Measurements from ENCODE around the gene LILRB3. TPM values are rescaled to one million over a fixed set of nuclear protein-coding genes. Genes with fewer than 3 reads are reported as not detected.
"Not testable (repeated sequence)": the region's sequence is repeated elsewhere in the genome, so short reads cannot be mapped to it uniquely, and the experiment has no call there.

LILRB3 gene
- total and polyA plus RNA-seq, 2 of the 4 experiments (the other 2 are of a cell fraction), result not detected

DNA sequence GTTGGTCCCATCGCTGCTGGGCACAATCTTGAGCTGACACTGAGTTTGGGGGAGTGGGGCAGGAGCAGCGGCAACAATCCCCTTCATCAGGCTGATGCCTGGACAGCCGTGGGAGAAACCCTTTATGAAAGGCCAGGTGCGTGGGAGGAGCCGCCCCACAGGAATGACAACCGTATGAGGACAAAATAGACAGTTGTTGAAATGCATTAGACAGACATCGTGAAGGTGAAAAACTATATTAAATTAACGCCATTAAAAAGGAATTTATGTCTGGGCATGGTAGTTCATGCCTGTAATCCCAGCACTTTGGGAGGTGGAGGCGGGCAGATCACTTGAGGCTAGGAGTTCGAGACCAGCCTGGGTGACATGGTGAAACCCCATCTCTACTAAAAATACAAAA, 1.8 kb upstream of the LILRB3 start:
- BruUV-seq (replicated peaks); H3K36me3 ChIP-seq (ENCODE audit: control insufficient read depth, insufficient read depth, low read length); H2AK5ac ChIP-seq (ENCODE audit: low read depth, low read length); H2AK9ac ChIP-seq (replicated peaks; ENCODE audit: low read depth, low read length, poor library complexity); H3K4me2 ChIP-seq (ENCODE audit: low read depth, low read length); H3K4me1 ChIP-seq (ENCODE audit: control insufficient read depth, insufficient read depth, low read length); H3K14ac ChIP-seq (replicated peaks; ENCODE audit: low read depth, low read length); H3K27ac ChIP-seq (ENCODE audit: insufficient read depth, low read length); H3K4ac ChIP-seq (ENCODE audit: low read depth, low read length); dilution Hi-C loops (cut with HindIII; ENCODE audit: low sequenced_read_pairs, unreplicated experiment); H3K56ac ChIP-seq (ENCODE audit: extremely low read depth, insufficient read depth, low read length); H3K27me3 ChIP-seq (ENCODE audit: control insufficient read depth, insufficient read depth, low read length); H2BK20ac ChIP-seq (ENCODE audit: low read depth, low read length); ATAC-seq (ENCODE audit: low read depth); DNase-seq; H3K9me3 ChIP-seq (ENCODE audit: control insufficient read depth, insufficient read depth, low read length); H4K8ac ChIP-seq (ENCODE audit: low read depth in 2 of 2, low read length in 2 of 2); H3K18ac ChIP-seq (ENCODE audit: low read depth, low read length); intact Hi-C loops (cut with micrococcal nuclease); H2BK15ac ChIP-seq (ENCODE audit: low read depth, low read length); H4K91ac ChIP-seq (ENCODE audit: insufficient read depth, low read depth, low read length); H4K20me1 ChIP-seq (ENCODE audit: insufficient read depth, low read length); H2BK5ac ChIP-seq (ENCODE audit: low read depth, low read length, poor library complexity, severe bottlenecking); H2BK120ac ChIP-seq (ENCODE audit: low read depth, low read length); in situ Hi-C loops (cut with MboI; ENCODE audit: low sequenced_read_pairs); H3K9ac ChIP-seq (ENCODE audit: low read depth, low read length); H2AFZ ChIP-seq (replicated peaks; ENCODE audit: low read length, poor library complexity); H3K79me1 ChIP-seq (ENCODE audit: low read depth in 1 of 2, low read length in 2 of 2); H4K5ac ChIP-seq (ENCODE audit: low read depth, low read length); CTCF ChIA-PET; H3K4me3 ChIP-seq (ENCODE audit: insufficient read depth, low read depth, low read length); H3K23ac ChIP-seq (ENCODE audit: low read depth, low read length); H3K9me1 ChIP-seq (ENCODE audit: insufficient read depth, low read length): not testable (repeated sequence)
- POLR2A ChIA-PET (ENCODE audit: unreplicated experiment), result interaction anchor here (0.7 kb wide), 1 partner anchor 21 kb away, joined by 4 read pairs; no protein-coding TSS in a partner anchor
- WGBS, 2 experiments (ENCODE audit: extremely low coverage in 2 of 2, insufficient read length in 1 of 2), result 84% methylated on average over 4 of the region's 10 CpGs; no CpG with 5 or more reads in 1 of the 2 experiments

DNA sequence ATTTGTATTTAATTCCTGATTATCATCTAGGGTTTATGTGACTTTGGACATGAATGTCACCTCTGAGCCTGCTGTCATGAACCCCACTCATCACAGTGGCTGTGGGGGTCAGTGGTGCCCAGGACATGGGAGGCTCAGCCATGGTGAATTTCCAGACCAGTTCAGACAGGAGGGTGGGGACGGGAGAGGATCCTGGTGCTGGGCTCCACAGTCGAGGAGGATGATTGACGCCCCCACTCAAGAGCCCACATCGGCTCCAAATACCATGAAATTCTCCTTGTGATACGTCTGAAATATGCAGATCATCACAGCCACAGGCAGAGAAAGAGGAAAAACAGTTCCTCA, 1.1 kb upstream of the LILRB3 start:
- H3K4me1 ChIP-seq (ENCODE audit: control insufficient read depth, insufficient read depth, low read length); H2AFZ ChIP-seq (replicated peaks; ENCODE audit: low read length, poor library complexity); in situ Hi-C loops (cut with MboI; ENCODE audit: low sequenced_read_pairs); H3K14ac ChIP-seq (replicated peaks; ENCODE audit: low read depth, low read length); H4K8ac ChIP-seq (ENCODE audit: low read depth in 2 of 2, low read length in 2 of 2); DNase-seq; ATAC-seq (ENCODE audit: low read depth); H4K5ac ChIP-seq (ENCODE audit: low read depth, low read length); H2AK9ac ChIP-seq (replicated peaks; ENCODE audit: low read depth, low read length, poor library complexity); H3K9me3 ChIP-seq (ENCODE audit: control insufficient read depth, insufficient read depth, low read length); intact Hi-C loops (cut with micrococcal nuclease); H3K9ac ChIP-seq (ENCODE audit: low read depth, low read length); H3K4me3 ChIP-seq (ENCODE audit: insufficient read depth, low read depth, low read length); H2BK5ac ChIP-seq (ENCODE audit: low read depth, low read length, poor library complexity, severe bottlenecking); H2BK20ac ChIP-seq (ENCODE audit: low read depth, low read length); H2BK15ac ChIP-seq (ENCODE audit: low read depth, low read length); dilution Hi-C loops (cut with HindIII; ENCODE audit: low sequenced_read_pairs, unreplicated experiment); H3K4ac ChIP-seq (ENCODE audit: low read depth, low read length); H3K79me1 ChIP-seq (ENCODE audit: low read depth in 1 of 2, low read length in 2 of 2); H2AK5ac ChIP-seq (ENCODE audit: low read depth, low read length); H4K91ac ChIP-seq (ENCODE audit: insufficient read depth, low read depth, low read length); H4K20me1 ChIP-seq (ENCODE audit: insufficient read depth, low read length); H3K4me2 ChIP-seq (ENCODE audit: low read depth, low read length); H3K27me3 ChIP-seq (ENCODE audit: control insufficient read depth, insufficient read depth, low read length); H3K23ac ChIP-seq (ENCODE audit: low read depth, low read length); POLR2A ChIA-PET (ENCODE audit: unreplicated experiment); H3K9me1 ChIP-seq (ENCODE audit: insufficient read depth, low read length); H3K27ac ChIP-seq (ENCODE audit: insufficient read depth, low read length); H3K56ac ChIP-seq (ENCODE audit: extremely low read depth, insufficient read depth, low read length); H2BK120ac ChIP-seq (ENCODE audit: low read depth, low read length); H3K36me3 ChIP-seq (ENCODE audit: control insufficient read depth, insufficient read depth, low read length); H3K18ac ChIP-seq (ENCODE audit: low read depth, low read length); CTCF ChIA-PET; BruUV-seq (replicated peaks): not testable (repeated sequence)
- no CpG with 5 or more reads among the region's 5 CpGs for WGBS, 2 experiments (ENCODE audit: extremely low coverage in 2 of 2, insufficient read length in 1 of 2)
